ENCODE measurements around the gene RASA1. TPM values are rescaled to one million over a fixed set of nuclear protein-coding genes. Genes with fewer than 3 reads are reported as not detected.

The RASA1 gene
- total RNA-seq, 2 donors from 2014 or later: 50.9 to 63.0 TPM

DNA sequence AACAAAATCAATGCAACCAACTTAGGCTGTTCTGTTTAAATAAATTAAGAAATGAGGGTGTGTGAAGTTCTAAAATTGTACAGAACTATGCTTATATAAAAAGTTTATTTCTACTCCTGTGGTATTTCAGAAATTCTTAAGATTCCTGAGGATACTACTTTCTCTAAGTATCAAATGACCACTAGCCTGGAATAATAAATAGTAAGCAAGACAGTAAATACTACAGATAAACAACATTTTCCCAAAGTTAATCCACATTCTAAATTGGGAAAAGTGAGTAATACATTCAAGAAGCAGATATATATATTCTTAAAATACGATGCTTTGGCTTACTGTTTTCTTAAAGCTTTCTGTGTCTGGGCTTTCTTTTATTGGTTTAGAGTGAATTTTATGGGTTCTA, 115.5 kb downstream of the RASA1 start:
- DNase-seq: no peak
- Histone ChIP-seq H3K9me3 (ENCODE audit: control insufficient read depth, low read length) (no peaks in the 10 kb centered on the region), H3K27me3 (ENCODE audit: control insufficient read depth, insufficient read depth, low read length, poor library complexity, severe bottlenecking) (no peaks in the 10 kb centered on the region), H3K27ac (ENCODE audit: low read depth, low read length) (no peak overlapping the region), H3K36me3 (ENCODE audit: control insufficient read depth, insufficient read depth, low read length) (peaks cover 90% of the 10 kb centered on the region), H3K4me3 (ENCODE audit: low read length) (no peak overlapping the region), H3K9ac (ENCODE audit: extremely low read depth, low read length, poor library complexity, severe bottlenecking) (no peak overlapping the region), H3K4me1 (ENCODE audit: control insufficient read depth, insufficient read depth, low read length) (peaks cover 6% of the 10 kb centered on the region)
- Mint-ChIP-seq H3K9me3 (no peaks in the 10 kb centered on the region), H3K4me3 (no peak overlapping the region), H3K27ac (no peak overlapping the region), H3K4me1 (peaks cover 4% of the 10 kb centered on the region), H3K36me3 (ENCODE audit: low read depth) (peaks cover 33% of the 10 kb centered on the region), H3K27me3 (ENCODE audit: insufficient read depth) (no peaks in the 10 kb centered on the region)
- TF ChIP-seq, protein P1, sequence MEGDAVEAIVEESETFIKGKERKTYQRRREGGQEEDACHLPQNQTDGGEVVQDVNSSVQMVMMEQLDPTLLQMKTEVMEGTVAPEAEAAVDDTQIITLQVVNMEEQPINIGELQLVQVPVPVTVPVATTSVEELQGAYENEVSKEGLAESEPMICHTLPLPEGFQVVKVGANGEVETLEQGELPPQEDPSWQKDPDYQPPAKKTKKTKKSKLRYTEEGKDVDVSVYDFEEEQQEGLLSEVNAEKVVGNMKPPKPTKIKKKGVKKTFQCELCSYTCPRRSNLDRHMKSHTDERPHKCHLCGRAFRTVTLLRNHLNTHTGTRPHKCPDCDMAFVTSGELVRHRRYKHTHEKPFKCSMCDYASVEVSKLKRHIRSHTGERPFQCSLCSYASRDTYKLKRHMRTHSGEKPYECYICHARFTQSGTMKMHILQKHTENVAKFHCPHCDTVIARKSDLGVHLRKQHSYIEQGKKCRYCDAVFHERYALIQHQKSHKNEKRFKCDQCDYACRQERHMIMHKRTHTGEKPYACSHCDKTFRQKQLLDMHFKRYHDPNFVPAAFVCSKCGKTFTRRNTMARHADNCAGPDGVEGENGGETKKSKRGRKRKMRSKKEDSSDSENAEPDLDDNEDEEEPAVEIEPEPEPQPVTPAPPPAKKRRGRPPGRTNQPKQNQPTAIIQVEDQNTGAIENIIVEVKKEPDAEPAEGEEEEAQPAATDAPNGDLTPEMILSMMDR (conservative IDR thresholded peaks at IDR 0.05): no peak
- WGBS, 2 experiments (ENCODE audit: insufficient coverage in 1 of 2, insufficient read length in 1 of 2): no CpG with 5 or more reads among the region's 1 CpG

- 96 to 100% methylated on average over 1 to 2 of the region's 2 CpGs for WGBS, 2 experiments (ENCODE audit: insufficient coverage in 1 of 2, insufficient read length in 1 of 2)
- no peaks in the 10 kb centered on the region for H3K9me3 Mint-ChIP-seq
- H3K27ac ChIP-seq (ENCODE audit: low read depth, low read length): no peak overlapping the region
- TF ChIP-seq, protein P1 (conservative IDR thresholded peaks at IDR 0.05): no peak
- H3K27me3 Mint-ChIP-seq (ENCODE audit: insufficient read depth): no peaks in the 10 kb centered on the region
- H3K27me3 ChIP-seq (ENCODE audit: control insufficient read depth, insufficient read depth, low read length, poor library complexity, severe bottlenecking): no peaks in the 10 kb centered on the region
- no peak overlapping the region for H3K27ac Mint-ChIP-seq
- no peak overlapping the region for H3K4me3 Mint-ChIP-seq
- no peak for DNase-seq
- H3K9me3 ChIP-seq (ENCODE audit: control insufficient read depth, low read length): no peaks in the 10 kb centered on the region
- H3K9ac ChIP-seq (ENCODE audit: extremely low read depth, low read length, poor library complexity, severe bottlenecking): no peak overlapping the region
- H3K36me3 Mint-ChIP-seq (ENCODE audit: low read depth): peaks cover 48% of the 10 kb centered on the region
- no peak overlapping the region for H3K4me3 ChIP-seq (ENCODE audit: low read length)
- H3K4me1 ChIP-seq (ENCODE audit: control insufficient read depth, insufficient read depth, low read length): peaks cover 6% of the 10 kb centered on the region
- peaks cover 90% of the 10 kb centered on the region for H3K36me3 ChIP-seq (ENCODE audit: control insufficient read depth, insufficient read depth, low read length)
- H3K4me1 Mint-ChIP-seq: peaks cover 4% of the 10 kb centered on the region
These were observed 118.1 kb downstream of the RASA1 start for GRCh38 chr5:87385802-87386201.

GRCh38 chr5:87388129-87388528, 120.4 kb downstream of the RASA1 start:
- no peak overlapping the region for H3K9ac ChIP-seq (ENCODE audit: extremely low read depth, low read length, poor library complexity, severe bottlenecking)
- H3K4me1 ChIP-seq (ENCODE audit: control insufficient read depth, insufficient read depth, low read length): peaks cover 6% of the 10 kb centered on the region
- no peak overlapping the region for H3K4me3 ChIP-seq (ENCODE audit: low read length)
- H3K9me3 Mint-ChIP-seq: no peaks in the 10 kb centered on the region
- no peak overlapping the region for H3K27ac ChIP-seq (ENCODE audit: low read depth, low read length)
- TF ChIP-seq, protein P1 (conservative IDR thresholded peaks at IDR 0.05): no peak
- no peak overlapping the region for H3K27ac Mint-ChIP-seq
- H3K4me1 Mint-ChIP-seq: peaks cover 4% of the 10 kb centered on the region
- WGBS, 2 experiments (ENCODE audit: insufficient coverage in 1 of 2, insufficient read length in 1 of 2): 94 to 100% methylated on average over 2 of the region's 2 CpGs
- no peak for DNase-seq
- no peaks in the 10 kb centered on the region for H3K9me3 ChIP-seq (ENCODE audit: control insufficient read depth, low read length)
- peaks cover 92% of the 10 kb centered on the region for H3K36me3 ChIP-seq (ENCODE audit: control insufficient read depth, insufficient read depth, low read length)
- H3K4me3 Mint-ChIP-seq: no peak overlapping the region
- H3K36me3 Mint-ChIP-seq (ENCODE audit: low read depth): peaks cover 60% of the 10 kb centered on the region
- H3K27me3 Mint-ChIP-seq (ENCODE audit: insufficient read depth): no peaks in the 10 kb centered on the region
- no peaks in the 10 kb centered on the region for H3K27me3 ChIP-seq (ENCODE audit: control insufficient read depth, insufficient read depth, low read length, poor library complexity, severe bottlenecking)
